ENCODE measurements around the gene RANBP3L. TPM values are rescaled to one million over a fixed set of nuclear protein-coding genes. Genes with fewer than 3 reads are reported as not detected.

The RANBP3L gene
- total and polyA plus RNA-seq, 2 experiments from 2014 or later: not detected

- Histone ChIP-seq H3F3A (replicated peaks; ENCODE audit: low read depth) (no peaks in the 10 kb centered on the region), H3K9me2 (ENCODE audit: insufficient read depth) (no peaks in the 10 kb centered on the region; the same call in 1 of the 2 replicates), H3K79me2 (replicated peaks; ENCODE audit: insufficient read depth) (no peaks in the 10 kb centered on the region; the same call in 1 of the 2 replicates), H3K4me1 (ENCODE audit: insufficient read depth) (peaks cover 11% of the 10 kb centered on the region), H3K27ac (ENCODE audit: low read depth) (no peak overlapping the region), H3K36me3 (ENCODE audit: insufficient read depth) (no peaks in the 10 kb centered on the region), H3K4me2 (no peak overlapping the region), H3K27me3 (ENCODE audit: insufficient read depth) (peaks cover 20% of the 10 kb centered on the region), H2AFZ (no peak overlapping the region), H4K20me1 (replicated peaks; ENCODE audit: insufficient read depth) (no peaks in the 10 kb centered on the region), H3K4me3 (no peak overlapping the region)
- peaks cover 20% of the 10 kb centered on the region for H3K4me1 Mint-ChIP-seq
- no peak for DNase-seq (ENCODE audit: low spot score)
- H3K27me3 Mint-ChIP-seq (ENCODE audit: insufficient read depth, low read depth, poor library complexity): peaks cover 13% of the 10 kb centered on the region
- H3K36me3 Mint-ChIP-seq (ENCODE audit: low read depth): peaks cover 9% of the 10 kb centered on the region; the same call in 2 of the 3 replicates
- no peak for ATAC-seq
- no peak overlapping the region for H3K27ac Mint-ChIP-seq
- H3K9me3 Mint-ChIP-seq: peaks cover 13% of the 10 kb centered on the region; the same call in 2 of the 3 replicates
- H3K4me3 Mint-ChIP-seq: no peak overlapping the region
- TF ChIP-seq REST (IDR thresholded peaks at IDR 0.05; ENCODE audit: unreplicated experiment): no peak
- no peak for TF ChIP-seq EZH2phosphoT487 (IDR thresholded peaks at IDR 0.05; ENCODE audit: unreplicated experiment)
- TF ChIP-seq POLR2AphosphoS5 (IDR thresholded peaks at IDR 0.05; ENCODE audit: low read depth): no peak
- no peak for TF ChIP-seq JUNB (IDR thresholded peaks at IDR 0.05; ENCODE audit: unreplicated experiment)
- no peak for TF ChIP-seq ZNF331 (CRISPR knock-in tag; IDR thresholded peaks at IDR 0.05; ENCODE audit: low read depth)
- no peak for TF ChIP-seq ZNF114 (CRISPR knock-in tag; IDR thresholded peaks at IDR 0.05)
Observed at GRCh38 chr5:36238502-36239295, 63.0 kb downstream of the RANBP3L start.

GRCh38 chr5:36237751-36238150, 64.0 kb downstream of the RANBP3L start:
- Histone ChIP-seq H3K4me3 (no peak overlapping the region), H3K9me2 (ENCODE audit: insufficient read depth) (no peaks in the 10 kb centered on the region; the same call in 1 of the 2 replicates), H3K27ac (ENCODE audit: low read depth) (no peak overlapping the region), H3K27me3 (ENCODE audit: insufficient read depth) (peaks cover 10% of the 10 kb centered on the region), H3K4me2 (no peak overlapping the region), H3K79me2 (replicated peaks; ENCODE audit: insufficient read depth) (no peaks in the 10 kb centered on the region; the same call in 1 of the 2 replicates), H2AFZ (no peak overlapping the region), H3K4me1 (ENCODE audit: insufficient read depth) (peaks cover 11% of the 10 kb centered on the region), H3F3A (replicated peaks; ENCODE audit: low read depth) (no peaks in the 10 kb centered on the region), H3K36me3 (ENCODE audit: insufficient read depth) (no peaks in the 10 kb centered on the region), H4K20me1 (replicated peaks; ENCODE audit: insufficient read depth) (no peaks in the 10 kb centered on the region)
- peaks cover 5% of the 10 kb centered on the region for H3K27me3 Mint-ChIP-seq (ENCODE audit: insufficient read depth, low read depth, poor library complexity)
- H3K36me3 Mint-ChIP-seq (ENCODE audit: low read depth): peaks cover 3% of the 10 kb centered on the region; the same call in 2 of the 3 replicates
- DNase-seq (ENCODE audit: low spot score) (no peak), ATAC-seq (no peak)
- peaks cover 6% of the 10 kb centered on the region; the same call in 2 of the 3 replicates for H3K9me3 Mint-ChIP-seq
- no peak overlapping the region for H3K4me3 Mint-ChIP-seq
- H3K4me1 Mint-ChIP-seq: peaks cover 20% of the 10 kb centered on the region
- no peak overlapping the region for H3K27ac Mint-ChIP-seq
- no peak for TF ChIP-seq CTCF (conservative IDR thresholded peaks at IDR 0.05; ENCODE audit: low read depth in 2 of 2)
- no peak for TF ChIP-seq CREB1 (CRISPR knock-in tag; IDR thresholded peaks at IDR 0.05; ENCODE audit: low read depth)
- TF ChIP-seq POLR2AphosphoS5 (IDR thresholded peaks at IDR 0.05; ENCODE audit: low read depth): no peak
- no peak for TF ChIP-seq EZH2phosphoT487 (IDR thresholded peaks at IDR 0.05; ENCODE audit: unreplicated experiment)
- TF ChIP-seq ZNF114 (CRISPR knock-in tag; IDR thresholded peaks at IDR 0.05): no peak
- no peak for TF ChIP-seq REST (IDR thresholded peaks at IDR 0.05; ENCODE audit: unreplicated experiment)
- TF ChIP-seq NANOG (IDR thresholded peaks at IDR 0.05; ENCODE audit: borderline replicate concordance): no peak
- no peak for TF ChIP-seq STAT1 (IDR thresholded peaks at IDR 0.05; ENCODE audit: unreplicated experiment)
- no peak for TF ChIP-seq EZH2 (IDR thresholded peaks at IDR 0.05; ENCODE audit: low read depth, unreplicated experiment)
- no peak for TF ChIP-seq JUNB (IDR thresholded peaks at IDR 0.05; ENCODE audit: unreplicated experiment)

Measured in GM23338 (cell line).